Glutamatergic neuron (in vitro differentiated cells): Measurements from ENCODE around the gene ELOVL5. TPM values are rescaled to one million over a fixed set of nuclear protein-coding genes. Genes with fewer than 3 reads are reported as not detected.
"Not testable (repeated sequence)": the region's sequence is repeated elsewhere in the genome, so short reads cannot be mapped to it uniquely, and the experiment has no call there.

Experiments used
- DNase-seq: peaks from one replicate; pipeline ENCODE4 v3.0.0; 2022
- H3K27ac Mint-ChIP-seq: one replicate; pipeline ENCODE4 v1.8.0; 2020; ENCODE audit warnings: mild to moderate bottlenecking, mixed read lengths, inconsistent platforms; ENCODE audit not compliant: unreplicated experiment
- H3K27me3 Mint-ChIP-seq: one replicate; pipeline ENCODE4 v1.8.0; 2020; ENCODE audit warnings: mild to moderate bottlenecking, moderate library complexity, mixed read lengths, inconsistent platforms; ENCODE audit not compliant: unreplicated experiment
- H3K36me3 Mint-ChIP-seq: one replicate; pipeline ENCODE4 v1.8.0; 2020; ENCODE audit warnings: mild to moderate bottlenecking, mixed read lengths, inconsistent platforms; ENCODE audit not compliant: unreplicated experiment
- H3K4me1 Mint-ChIP-seq: one replicate; pipeline ENCODE4 v1.8.0; 2020; ENCODE audit warnings: mild to moderate bottlenecking, low read depth, mixed read lengths, inconsistent platforms; ENCODE audit not compliant: unreplicated experiment
- H3K4me3 Mint-ChIP-seq: one replicate; pipeline ENCODE4 v1.8.0; 2020; ENCODE audit warnings: mild to moderate bottlenecking, mixed read lengths, inconsistent platforms; ENCODE audit not compliant: unreplicated experiment
- H3K9me3 Mint-ChIP-seq: one replicate; pipeline ENCODE4 v1.8.0; 2020; ENCODE audit warnings: mild to moderate bottlenecking, moderate library complexity, mixed read lengths, inconsistent platforms; ENCODE audit not compliant: unreplicated experiment
- total RNA-seq: library from RNA; stranded (reverse); fragmentation: NEBNext Ultra II Directional; extraction: Animal tissue kit (Norgen Biotek cat#: 25700); gene quantifications from one replicate; pipeline ENCODE4 v1.2.1, GENCODE V29; 2021; ENCODE audit not compliant: unreplicated experiment
- TF ChIP-seq, protein P1 (sequence below): fragments of 200-600 bp; sonication (generic); IDR thresholded peaks from one replicate; pipeline ENCODE4 v1.5.0; 2021; ENCODE audit not compliant: partially characterized antibody, unreplicated experiment

ELOVL5 gene
- total RNA-seq, 1 donor from 2014 or later, result 97.2 TPM

DNA sequence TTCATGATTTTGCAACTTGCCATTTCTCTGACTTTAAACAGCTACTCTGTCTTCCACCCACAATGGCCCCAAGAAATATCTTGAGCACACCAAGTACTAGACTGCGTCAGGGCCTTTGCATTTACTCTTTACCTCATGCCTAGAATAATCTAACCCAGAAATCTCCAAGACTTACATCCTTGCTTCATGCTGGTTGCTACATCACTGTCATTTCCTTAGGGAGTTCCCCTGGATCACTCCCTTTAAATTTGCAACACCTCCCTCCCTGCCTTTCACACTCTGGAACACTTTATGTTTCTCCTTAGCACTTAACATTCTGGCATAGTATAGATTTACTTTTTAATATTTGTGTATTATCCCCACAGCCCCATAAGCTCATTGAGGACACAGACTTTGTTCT lies 4.9 kb upstream of the ELOVL5 start:
- Mint-ChIP-seq H3K36me3 (no peaks in the 10 kb centered on the region), H3K9me3 (peaks cover 17% of the 10 kb centered on the region), H3K4me1 (peaks cover 12% of the 10 kb centered on the region), H3K4me3 (no peak overlapping the region), H3K27ac (no peak overlapping the region), H3K27me3 (peaks cover 4% of the 10 kb centered on the region)
- DNase-seq, result no peak
- TF ChIP-seq, protein P1, sequence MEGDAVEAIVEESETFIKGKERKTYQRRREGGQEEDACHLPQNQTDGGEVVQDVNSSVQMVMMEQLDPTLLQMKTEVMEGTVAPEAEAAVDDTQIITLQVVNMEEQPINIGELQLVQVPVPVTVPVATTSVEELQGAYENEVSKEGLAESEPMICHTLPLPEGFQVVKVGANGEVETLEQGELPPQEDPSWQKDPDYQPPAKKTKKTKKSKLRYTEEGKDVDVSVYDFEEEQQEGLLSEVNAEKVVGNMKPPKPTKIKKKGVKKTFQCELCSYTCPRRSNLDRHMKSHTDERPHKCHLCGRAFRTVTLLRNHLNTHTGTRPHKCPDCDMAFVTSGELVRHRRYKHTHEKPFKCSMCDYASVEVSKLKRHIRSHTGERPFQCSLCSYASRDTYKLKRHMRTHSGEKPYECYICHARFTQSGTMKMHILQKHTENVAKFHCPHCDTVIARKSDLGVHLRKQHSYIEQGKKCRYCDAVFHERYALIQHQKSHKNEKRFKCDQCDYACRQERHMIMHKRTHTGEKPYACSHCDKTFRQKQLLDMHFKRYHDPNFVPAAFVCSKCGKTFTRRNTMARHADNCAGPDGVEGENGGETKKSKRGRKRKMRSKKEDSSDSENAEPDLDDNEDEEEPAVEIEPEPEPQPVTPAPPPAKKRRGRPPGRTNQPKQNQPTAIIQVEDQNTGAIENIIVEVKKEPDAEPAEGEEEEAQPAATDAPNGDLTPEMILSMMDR, result no peak

DNA sequence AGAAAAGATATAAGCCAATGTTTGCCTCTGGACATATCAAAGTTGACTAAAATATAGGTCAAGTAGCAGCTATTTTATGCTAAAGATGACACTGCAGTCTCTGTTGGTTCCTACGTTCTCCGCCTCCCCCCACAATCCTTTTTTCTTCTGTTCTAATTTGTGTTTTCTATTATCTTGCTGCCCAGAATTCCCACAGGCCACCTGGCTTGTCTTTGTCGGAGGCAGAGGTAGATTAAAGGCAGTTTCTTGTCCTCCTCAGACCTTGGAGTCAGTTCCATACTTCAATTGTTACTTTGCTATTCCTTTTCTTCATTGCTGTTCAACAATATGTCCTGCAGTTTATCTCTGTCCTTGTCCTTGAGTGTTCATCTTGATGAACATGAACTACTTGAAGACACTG lies 3.6 kb upstream of the ELOVL5 start:
- peaks cover 4% of the 10 kb centered on the region for H3K27me3 Mint-ChIP-seq

DNA sequence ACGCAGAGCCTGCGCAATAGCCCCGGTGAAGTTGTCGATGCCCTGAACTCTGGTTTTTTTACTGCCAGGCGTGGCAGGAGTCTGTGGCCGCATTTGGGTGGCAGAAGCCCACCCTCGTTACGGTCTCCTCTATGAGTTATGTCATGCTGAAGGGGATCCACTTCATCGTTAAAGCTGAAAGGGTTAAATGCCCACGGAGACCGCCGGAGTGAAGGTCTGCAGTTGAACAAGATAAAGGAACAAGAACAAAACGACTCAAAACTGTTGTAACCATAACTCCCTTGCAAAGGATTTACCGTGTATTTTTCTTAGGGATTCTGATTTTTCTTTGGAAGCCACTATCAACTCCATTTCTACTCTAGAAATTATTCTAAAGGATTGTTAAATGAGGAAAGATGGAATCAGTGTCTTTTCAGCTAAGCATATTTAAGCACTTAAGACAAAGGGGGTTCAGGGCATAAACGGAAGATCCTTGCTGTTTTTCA lies 501 bp upstream of the ELOVL5 start:
- TF ChIP-seq, protein P1, result no peak
- DNase-seq, result no peak
- Mint-ChIP-seq H3K36me3 (no peaks in the 10 kb centered on the region), H3K9me3 (peaks cover 11% of the 10 kb centered on the region), H3K27me3 (peaks cover 7% of the 10 kb centered on the region), H3K27ac (peak overlapping the region; percentile 83), H3K4me1 (peaks cover 15% of the 10 kb centered on the region), H3K4me3 (peak overlapping the region; percentile 87)

More for the DNA sequence above, 3.6 kb upstream of the ELOVL5 start:
- Mint-ChIP-seq H3K36me3 (no peaks in the 10 kb centered on the region), H3K4me3 (no peak overlapping the region), H3K4me1 (peaks cover 3% of the 10 kb centered on the region), H3K27ac (no peak overlapping the region), H3K9me3 (peaks cover 9% of the 10 kb centered on the region)
- DNase-seq, result no peak
- TF ChIP-seq, protein P1, result no peak

DNA sequence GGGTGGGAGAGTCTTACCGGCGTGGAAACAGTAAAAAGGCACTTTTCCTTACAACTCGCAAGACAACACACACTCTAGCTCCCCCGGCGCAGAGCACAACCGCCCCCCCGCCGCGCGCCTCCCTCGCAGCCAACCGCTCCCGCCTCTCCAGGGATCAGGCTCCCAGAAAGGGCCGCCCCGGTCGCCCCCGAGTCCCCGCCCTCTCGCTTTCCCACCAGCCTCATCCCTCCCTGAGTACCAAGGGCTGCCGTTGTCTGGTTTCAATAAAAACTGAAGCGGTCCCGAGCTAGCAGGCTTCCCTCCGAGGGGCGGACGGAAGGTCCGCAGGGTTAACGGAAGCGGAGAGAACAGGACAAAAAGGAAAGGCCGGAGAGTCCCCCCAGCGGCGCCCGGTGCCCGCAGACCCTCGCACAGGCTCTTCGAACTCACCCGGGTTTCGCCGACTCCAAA lies 804 bp downstream of the ELOVL5 start:
- peaks cover 11% of the 10 kb centered on the region for H3K9me3 Mint-ChIP-seq
- peak overlapping the region; percentile 83 for H3K27ac Mint-ChIP-seq
- peak overlapping the region; percentile 93 for H3K4me3 Mint-ChIP-seq
- peaks cover 7% of the 10 kb centered on the region for H3K27me3 Mint-ChIP-seq
- TF ChIP-seq, protein P1, result no peak
- DNase-seq, result peak; percentile 81
- no peaks in the 10 kb centered on the region for H3K36me3 Mint-ChIP-seq
- H3K4me1 Mint-ChIP-seq, result peaks cover 18% of the 10 kb centered on the region

DNA sequence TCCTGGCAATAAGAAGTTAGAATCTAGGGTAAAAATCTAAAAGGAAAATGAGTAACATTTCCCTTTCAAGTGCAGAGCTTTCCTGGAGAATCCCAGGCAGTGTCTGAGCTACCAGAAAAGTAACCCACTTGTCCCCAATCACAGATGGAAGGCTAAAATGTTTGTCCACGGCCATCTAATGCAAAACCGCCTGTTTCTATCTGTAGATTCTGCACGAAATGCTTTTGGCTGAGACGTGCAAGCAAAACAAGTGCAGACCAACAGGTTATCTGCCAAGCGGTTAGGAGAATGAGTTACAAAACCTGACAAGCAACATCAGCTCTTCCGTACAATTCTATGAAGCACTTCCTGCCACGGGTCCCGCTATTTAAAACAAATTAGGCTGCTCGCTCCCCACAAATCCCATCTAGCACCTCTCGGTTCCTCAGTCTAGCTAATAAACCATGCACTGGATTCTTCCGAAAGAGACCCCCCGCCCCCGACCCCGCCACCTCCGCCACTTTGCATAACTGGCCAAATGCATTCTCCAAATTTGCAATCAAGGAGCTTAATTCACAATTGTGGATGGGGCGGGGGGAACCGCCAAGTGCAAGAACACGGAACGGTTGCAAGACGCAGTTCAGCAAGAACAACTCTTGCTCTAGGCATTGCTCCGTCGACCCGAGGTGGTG lies 1.4 kb downstream of the ELOVL5 start:
- Mint-ChIP-seq H3K27ac (peak overlapping the region; percentile 83), H3K36me3 (no peaks in the 10 kb centered on the region), H3K27me3 (peaks cover 7% of the 10 kb centered on the region), H3K4me3 (peak overlapping the region; percentile 93), H3K4me1 (peaks cover 21% of the 10 kb centered on the region), H3K9me3 (peaks cover 9% of the 10 kb centered on the region)
- TF ChIP-seq, protein P1, result no peak
- no peak for DNase-seq

DNA sequence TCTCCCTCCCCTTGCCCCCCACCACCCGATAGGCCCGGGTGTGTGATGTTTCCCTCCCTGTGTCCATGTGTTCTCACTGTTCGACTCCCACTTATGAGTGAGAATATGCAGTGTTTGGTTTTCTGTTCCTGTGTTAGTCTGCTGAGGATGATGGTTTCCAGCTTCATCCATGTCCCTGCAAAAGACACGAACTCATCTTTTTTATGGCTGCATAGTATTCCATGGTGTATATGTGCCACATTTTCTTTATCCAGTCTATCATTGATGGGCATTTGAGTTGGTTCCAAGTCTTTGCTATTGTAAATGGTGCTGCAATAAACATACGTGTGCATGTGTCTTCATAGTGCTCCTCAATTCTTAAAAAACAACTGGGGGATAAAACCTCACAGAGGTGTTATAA lies 2.7 kb downstream of the ELOVL5 start:
- H3K4me1 Mint-ChIP-seq, result peaks cover 34% of the 10 kb centered on the region

More for the DNA sequence above, 2.7 kb downstream of the ELOVL5 start:
- DNase-seq, H3K27ac Mint-ChIP-seq, H3K27me3 Mint-ChIP-seq, H3K36me3 Mint-ChIP-seq, H3K9me3 Mint-ChIP-seq: not testable (repeated sequence)
- H3K4me3 Mint-ChIP-seq, result peak overlapping the region; percentile 93
